Panc1 (cell line): ENCODE results near the gene GANC. TPM values are rescaled to one million over a fixed set of nuclear protein-coding genes. Genes with fewer than 3 reads are reported as not detected.

Experiments
- ATAC-seq: fragments of 200-7000 bp; cut with Tn5 transposase; 2 replicates; pipeline ENCODE4 v1.9.1; 2020; ENCODE audit warnings: mild to moderate bottlenecking, moderate library complexity
- BruUV-seq: library from RNA; stranded (reverse); fragments of 400-500 nt; replicated peaks from 2 replicates; lab custom pipeline; 2021; lab: Mats Ljungman, UMichigan
- CTCF ChIA-PET: fragments of 300-600 bp; sonication (Branson Sonifier 250); formaldehyde crosslinking; loops from one replicate; lab custom pipeline; 2022; ENCODE audit warnings: antibody characterized with exemption; lab: Charles Lee
- POLR2A ChIA-PET: fragments of 300-600 bp; sonication (Branson Sonifier 250); formaldehyde crosslinking; loops from one replicate; lab custom pipeline; 2022; ENCODE audit warnings: antibody characterized with exemption; lab: Charles Lee
- DNase-seq: peaks from one replicate; pipeline ENCODE4 v3.0.0-alpha.2; 2010; ENCODE audit warnings: low read depth, low spot score
- H3K27ac ChIP-seq: 2 replicates; pipeline ENCODE4 v1.5.1; 2011; ENCODE audit warnings: mild to moderate bottlenecking, low read length, inconsistent platforms
- H3K27me3 ChIP-seq: fragments of 200-500 bp; sonication (Bioruptor generic); 2 replicates; pipeline ENCODE4 v1.6.0; 2014; ENCODE audit warnings: low read length, inconsistent platforms; ENCODE audit not compliant: control insufficient read depth, insufficient read depth
- H3K36me3 ChIP-seq: fragments of 200-500 bp; sonication (Bioruptor generic); 2 replicates; pipeline ENCODE4 v1.5.1; 2014; ENCODE audit warnings: inconsistent platforms, mild to moderate bottlenecking, low read length, moderate library complexity; ENCODE audit not compliant: control insufficient read depth, insufficient read depth
- H3K4me1 ChIP-seq: 2 replicates; pipeline ENCODE4 v1.5.1; 2011; ENCODE audit warnings: inconsistent platforms, mild to moderate bottlenecking, low read length, moderate library complexity; ENCODE audit not compliant: control insufficient read depth, insufficient read depth
- H3K4me3 ChIP-seq, 2 experiments: 2 replicates each; pipeline ENCODE4 v1.5.1; 2011 to 2012; ENCODE audit warnings: low read depth in 2 of 2, low read length in 2 of 2, mild to moderate bottlenecking in 2 of 2, inconsistent platforms in 1 of 2, moderate library complexity in 1 of 2
- H3K9me3 ChIP-seq: fragments of 200-500 bp; sonication (Bioruptor generic); 2 replicates; pipeline ENCODE4 v1.5.1; 2014; ENCODE audit warnings: low read depth, mild to moderate bottlenecking, inconsistent platforms, low read length, moderate library complexity; ENCODE audit not compliant: control insufficient read depth, insufficient read depth
- CTCF ChIP-seq: fragments of 450-650 bp; IDR thresholded peaks from 2 replicates; pipeline ENCODE4 v1.5.1; 2017; ENCODE audit warnings: mild to moderate bottlenecking
- POLR2AphosphoS5 ChIP-seq: IDR thresholded peaks from 2 replicates; pipeline ENCODE4 v1.6.1; 2012; ENCODE audit warnings: mild to moderate bottlenecking, low read depth, low read length, moderate library complexity
- REST ChIP-seq, 2 experiments: IDR thresholded peaks; 2 replicates each; pipeline ENCODE4 v1.6.1; 2011 to 2012; ENCODE audit warnings: low read depth in 2 of 2, control low read depth in 1 of 2, low read length in 1 of 2, mild to moderate bottlenecking in 1 of 2, moderate library complexity in 1 of 2; ENCODE audit not compliant: insufficient read depth in 1 of 2
- SIN3A ChIP-seq: IDR thresholded peaks from 2 replicates; pipeline ENCODE4 v1.6.1; 2012; ENCODE audit warnings: low read depth, mild to moderate bottlenecking, low read length, moderate library complexity, borderline replicate concordance; ENCODE audit not compliant: insufficient read depth
- TCF7L2 ChIP-seq: IDR thresholded peaks from 2 replicates; pipeline ENCODE4 v1.6.1; 2011; ENCODE audit warnings: mild to moderate bottlenecking, low read depth, low read length, inconsistent platforms
- in situ Hi-C: cut with HindIII; loops from 2 replicates; pipeline ENCODE4 v1.10.0; 2016; ENCODE audit warnings: low sequenced_read_pairs, low pct_unique_long_range_greater_than_20kb
- intact Hi-C: fragments of 100-400 bp; cut with micrococcal nuclease; formaldehyde crosslinking; loops from one replicate; pipeline ENCODE4 v1.10.0; 2022; ENCODE audit not compliant: unreplicated experiment
- total RNA-seq: library from RNA; stranded (reverse); gene quantifications from one replicate; pipeline ENCODE4 v1.2.1, GENCODE V29; 2021; ENCODE audit not compliant: unreplicated experiment

The GANC gene
- total RNA-seq, 1 experiment from 2014 or later = 21.1 TPM

GRCh38 chr15:42392309-42393024 is 119.5 kb downstream of the GANC start:
- TF ChIP-seq TCF7L2 (no peak), REST (IDR thresholded peaks at IDR 0.05; ENCODE audit: insufficient read depth in 1 of 2, low read depth in 2 of 2, low read length in 1 of 2) (no peak), CTCF (no peak), POLR2AphosphoS5 (no peak), SIN3A (no peak)
- DNase-seq = no peak
- no peaks in the 10 kb centered on the region for H3K9me3 ChIP-seq
- CTCF ChIA-PET = no interaction called here
- intact Hi-C loops (no loop called here), in situ Hi-C loops (no loop called here)
- BruUV-seq = no TSS peak
- no peak overlapping the region for H3K4me3 ChIP-seq
- H3K27me3 ChIP-seq = no peaks in the 10 kb centered on the region
- POLR2A ChIA-PET = no interaction called here
- H3K4me1 ChIP-seq = no peaks in the 10 kb centered on the region
- H3K36me3 ChIP-seq = no peaks in the 10 kb centered on the region
- no peak for ATAC-seq
- no peak overlapping the region for H3K27ac ChIP-seq

- H3K27ac ChIP-seq = no peak overlapping the region
- intact Hi-C loops (no loop called here), in situ Hi-C loops (no loop called here)
- H3K4me1 ChIP-seq = no peaks in the 10 kb centered on the region
- ChIA-PET POLR2A (interaction anchor here (0.6 to 0.7 kb wide), 3 partner anchors 32 to 425 kb away, joined by 5 to 10 read pairs (median 8); no protein-coding TSS in a partner anchor), CTCF (interaction anchor here (0.7 to 1.3 kb wide), 2 partner anchors 9 to 19 kb away, joined by 6 to 8 read pairs; no protein-coding TSS in a partner anchor)
- no TSS peak for BruUV-seq
- TF ChIP-seq REST (IDR thresholded peaks at IDR 0.05; ENCODE audit: insufficient read depth in 1 of 2, low read depth in 2 of 2, low read length in 1 of 2) (no peak), POLR2AphosphoS5 (no peak), TCF7L2 (no peak), CTCF (no peak), SIN3A (no peak)
- H3K9me3 ChIP-seq = no peaks in the 10 kb centered on the region
- no peaks in the 10 kb centered on the region for H3K36me3 ChIP-seq
- DNase-seq (no peak), ATAC-seq (no peak)
- no peak overlapping the region for H3K4me3 ChIP-seq
- no peaks in the 10 kb centered on the region for H3K27me3 ChIP-seq
Observed at GRCh38 chr15:42394106-42394505, 121.1 kb downstream of the GANC start.
